Measurements from ENCODE around the gene PRRT1.

DNA sequence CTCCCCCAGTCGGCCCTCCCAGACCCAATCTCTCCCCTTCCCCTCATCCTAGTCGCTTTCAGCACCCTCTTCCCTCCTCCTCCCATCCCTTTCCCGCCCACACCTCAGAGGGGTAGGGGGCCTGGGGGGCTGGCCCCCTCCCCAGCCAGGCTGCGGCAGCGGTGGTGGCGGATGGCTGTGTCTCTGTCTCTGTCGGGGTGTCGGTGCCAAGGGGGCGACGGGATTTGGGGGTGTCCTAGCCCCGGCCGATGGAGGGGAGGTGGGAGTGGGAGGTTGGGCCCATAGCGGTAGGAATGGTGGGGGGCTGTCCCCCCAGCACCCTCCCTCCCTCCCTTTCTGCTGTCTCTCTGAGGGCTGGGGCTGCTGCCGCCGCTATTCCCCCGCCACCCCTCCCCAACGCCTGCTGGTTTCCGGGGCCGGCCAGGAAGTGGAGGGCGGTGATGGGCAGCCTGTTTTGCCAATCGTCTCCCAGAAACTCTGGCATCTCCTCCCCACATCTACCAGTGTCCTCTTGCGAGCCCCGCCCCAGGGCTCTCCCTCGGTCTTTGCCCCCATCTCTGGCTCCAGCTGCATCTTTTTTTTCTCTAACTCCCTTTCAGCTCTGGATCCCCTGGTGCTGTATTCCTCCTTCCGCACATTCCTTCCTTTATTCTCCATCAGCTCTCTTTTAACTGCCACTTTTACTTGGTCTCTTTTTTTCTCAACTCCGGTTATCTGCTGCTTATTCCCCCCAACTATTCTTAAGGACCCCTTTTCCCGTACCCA lies 24.2 kb upstream of the PRRT1 start, which contains the start of gene AGPAT1:
- TF ChIP-seq, protein P1, sequence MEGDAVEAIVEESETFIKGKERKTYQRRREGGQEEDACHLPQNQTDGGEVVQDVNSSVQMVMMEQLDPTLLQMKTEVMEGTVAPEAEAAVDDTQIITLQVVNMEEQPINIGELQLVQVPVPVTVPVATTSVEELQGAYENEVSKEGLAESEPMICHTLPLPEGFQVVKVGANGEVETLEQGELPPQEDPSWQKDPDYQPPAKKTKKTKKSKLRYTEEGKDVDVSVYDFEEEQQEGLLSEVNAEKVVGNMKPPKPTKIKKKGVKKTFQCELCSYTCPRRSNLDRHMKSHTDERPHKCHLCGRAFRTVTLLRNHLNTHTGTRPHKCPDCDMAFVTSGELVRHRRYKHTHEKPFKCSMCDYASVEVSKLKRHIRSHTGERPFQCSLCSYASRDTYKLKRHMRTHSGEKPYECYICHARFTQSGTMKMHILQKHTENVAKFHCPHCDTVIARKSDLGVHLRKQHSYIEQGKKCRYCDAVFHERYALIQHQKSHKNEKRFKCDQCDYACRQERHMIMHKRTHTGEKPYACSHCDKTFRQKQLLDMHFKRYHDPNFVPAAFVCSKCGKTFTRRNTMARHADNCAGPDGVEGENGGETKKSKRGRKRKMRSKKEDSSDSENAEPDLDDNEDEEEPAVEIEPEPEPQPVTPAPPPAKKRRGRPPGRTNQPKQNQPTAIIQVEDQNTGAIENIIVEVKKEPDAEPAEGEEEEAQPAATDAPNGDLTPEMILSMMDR (IDR thresholded peaks at IDR 0.05; ENCODE audit: insufficient read depth, low read length, poor library complexity, severe bottlenecking): no peak
- no peak for TF ChIP-seq EZH2phosphoT487 (conservative IDR thresholded peaks at IDR 0.05; ENCODE audit: low read length)

All from SU-DHL-6 (cell line).